DMS 273 (cell line): ENCODE results near the gene SPON1.

Source experiments
- DNase-seq: peaks from one replicate; lab custom pipeline; 2025; ENCODE audit not compliant: unreplicated experiment; lab: John Stamatoyannopoulos, UW

SPON1 gene

GRCh38 chr11:14309425-14310192 is 347.1 kb downstream of the SPON1 start:
- peak; percentile 7 for DNase-seq

- DNase-seq = no peak
These were observed 348.2 kb downstream of the SPON1 start for GRCh38 chr11:14310679-14311078.

- DNase-seq = no peak
These were observed 350.4 kb downstream of the SPON1 start for GRCh38 chr11:14312736-14313438.

GRCh38 chr11:14314127-14314526 is 351.6 kb downstream of the SPON1 start:
- no peak for DNase-seq

GRCh38 chr11:14315130-14315529 is 352.6 kb downstream of the SPON1 start:
- DNase-seq = no peak
